Small intestine (tissue), 7 donors: ENCODE measurements around the gene PDZD8. TPM values are rescaled to one million over a fixed set of nuclear protein-coding genes. Genes with fewer than 3 reads are reported as not detected.

ENCODE experiments used
- DNase-seq, 2 donors: peaks; one replicate each; pipeline versions ENCODE4 v3.0.0 to v3.0.0-alpha.2; 2013
- FAIRE-seq: peaks from 2 replicates; lab custom pipeline; 2012; peaks lifted over from hg19 to GRCh38; lab: Jason Lieb, UNC
- H3K27ac ChIP-seq, 3 donors: one replicate each; pipeline ENCODE4 v1.5.1; 2013; ENCODE audit warnings: low read length in 2 of 3, mild to moderate bottlenecking in 2 of 3, control low read depth in 1 of 3, inconsistent platforms in 1 of 3, low read depth in 1 of 3, moderate library complexity in 1 of 3
- H3K27me3 ChIP-seq, 3 donors: one replicate each; pipeline ENCODE4 v1.6.1; 2013; ENCODE audit warnings: low read length in 3 of 3, inconsistent platforms in 1 of 3; ENCODE audit not compliant: control insufficient read depth in 3 of 3, insufficient read depth in 3 of 3
- H3K36me3 ChIP-seq, 3 donors: one replicate each; pipeline ENCODE4 v1.6.1; 2013; ENCODE audit warnings: low read length in 3 of 3, inconsistent platforms in 1 of 3, low read depth in 1 of 3, mild to moderate bottlenecking in 1 of 3, moderate library complexity in 1 of 3; ENCODE audit not compliant: control insufficient read depth in 3 of 3, insufficient read depth in 2 of 3
- H3K4me1 ChIP-seq, 3 donors: one replicate each; pipeline ENCODE4 v1.6.1; 2013; ENCODE audit warnings: low read length in 2 of 3, inconsistent platforms in 1 of 3, low read depth in 1 of 3, mild to moderate bottlenecking in 1 of 3, moderate library complexity in 1 of 3; ENCODE audit not compliant: control insufficient read depth in 3 of 3, insufficient read depth in 2 of 3
- H3K4me3 ChIP-seq, 3 donors: one replicate each; pipeline ENCODE4 v1.5.1; 2013; ENCODE audit warnings: low read length in 3 of 3, control low read depth in 1 of 3, inconsistent platforms in 1 of 3, low read depth in 1 of 3, mild to moderate bottlenecking in 1 of 3, moderate library complexity in 1 of 3
- H3K9me3 ChIP-seq, 2 donors: one replicate each; pipeline ENCODE4 v1.6.1; 2013; ENCODE audit warnings: low read depth in 1 of 2, low read length in 1 of 2; ENCODE audit not compliant: control insufficient read depth in 2 of 2, insufficient read depth in 1 of 2
- WGBS, 3 donors: extraction: QIAGEN DNeasy Blood & Tissue Kit; methylation state at CpG; one replicate each; pipeline ENCODE4 v1.1.7; 2013; 5-methylcytosine and 5-hydroxymethylcytosine counted together
- polyA plus RNA-seq, 4 donors: library from polyadenylated mRNA; stranded (reverse) in 3 of 4; unstranded in 1 of 4; fragments of 200-250 nt in 3 of 4; fragments of 120-200 nt in 1 of 4; gene quantifications; one replicate each; pipeline versions ENCODE4 v1.2.1 to v1.2.3, GENCODE V29; 2013
- donor health status: healthy with polysubstance abuse.
- donor health status: control.
- donor health status: control.
- donor health status: Bipolar disorder and iron deficiency.
- donor health status: healthy.

The PDZD8 gene
- polyA plus RNA-seq, 4 donors: 5.8 to 37.8 (median 12.9) TPM

DNA sequence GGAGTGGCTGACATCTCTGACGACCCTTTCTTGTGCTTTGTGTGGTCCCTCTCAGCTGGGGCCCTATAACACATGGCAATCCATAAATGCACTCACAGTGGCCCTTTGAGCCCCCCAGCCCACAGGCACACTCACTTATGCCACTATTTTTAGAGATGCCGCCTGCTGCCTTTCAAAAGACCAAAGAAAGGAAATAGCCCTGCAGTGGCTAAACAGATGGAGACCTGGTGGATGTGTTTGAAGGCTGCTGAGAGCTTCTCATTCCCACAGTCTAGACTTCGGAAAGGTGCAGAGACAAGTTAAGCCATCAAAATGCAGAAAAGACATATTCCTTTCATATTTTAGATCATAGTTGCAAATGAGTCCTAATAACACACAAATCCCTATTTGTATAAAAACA is 42.0 kb upstream of the PDZD8 start:
- Histone ChIP-seq H3K4me3 (no peak overlapping the region), H3K4me1 (no peaks in the 10 kb centered on the region), H3K27ac (no peak overlapping the region), H3K27me3 (peaks cover 0 to 2% (median 0%) of the 10 kb centered on the region in 3 donors), H3K9me3 (peaks cover 0 to 9% of the 10 kb centered on the region in 2 donors), H3K36me3 (no peaks in the 10 kb centered on the region)
- 68 to 79% (median 73%) methylated on average over 3 of the region's 3 CpGs for WGBS, 3 donors
- FAIRE-seq (no peak), DNase-seq (no peak)

DNA sequence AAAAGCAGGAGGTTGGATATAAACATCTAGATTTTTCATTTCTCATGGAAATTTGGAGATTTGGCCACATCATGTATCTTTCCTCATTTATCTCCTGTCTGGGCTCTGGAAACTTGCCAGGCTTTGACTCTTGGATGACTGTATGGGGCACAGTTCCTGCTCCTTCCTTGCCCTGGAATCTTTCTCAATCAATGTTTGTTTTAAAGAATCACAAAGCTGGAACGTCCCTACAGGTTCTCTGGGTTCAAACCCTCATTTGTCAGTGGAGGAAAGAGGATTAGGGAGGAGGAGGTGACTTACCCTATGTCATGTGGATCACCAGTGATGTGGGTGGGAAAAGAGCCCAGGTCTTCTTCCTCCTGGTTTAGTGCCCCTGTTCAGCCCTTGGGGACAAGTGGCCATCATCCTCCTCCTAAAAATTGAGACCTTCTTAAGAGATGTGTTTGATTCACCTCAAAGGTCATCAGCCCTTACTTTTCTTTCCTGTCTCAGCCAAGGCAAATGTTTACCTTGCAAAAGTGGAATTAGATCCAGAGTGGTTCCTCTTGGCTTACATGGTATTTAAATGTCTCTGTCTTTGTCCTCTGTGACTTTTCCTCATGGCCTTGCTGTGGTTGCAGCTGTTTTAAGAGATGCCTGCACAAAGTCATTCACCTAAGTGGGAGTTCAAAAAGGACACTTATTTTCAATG is 38.8 kb upstream of the PDZD8 start:
- Histone ChIP-seq H3K27me3 (peaks cover 0 to 2% (median 0%) of the 10 kb centered on the region in 3 donors), H3K4me3 (no peak overlapping the region), H3K9me3 (no peaks in the 10 kb centered on the region), H3K4me1 (no peaks in the 10 kb centered on the region), H3K36me3 (no peaks in the 10 kb centered on the region), H3K27ac (no peak overlapping the region)
- no peak for FAIRE-seq
- peak in 1 of 2 donors; percentile 36 for DNase-seq
- WGBS, 3 donors: 4 to 18% (median 7%) methylated on average over 1 of the region's 1 CpG

DNA sequence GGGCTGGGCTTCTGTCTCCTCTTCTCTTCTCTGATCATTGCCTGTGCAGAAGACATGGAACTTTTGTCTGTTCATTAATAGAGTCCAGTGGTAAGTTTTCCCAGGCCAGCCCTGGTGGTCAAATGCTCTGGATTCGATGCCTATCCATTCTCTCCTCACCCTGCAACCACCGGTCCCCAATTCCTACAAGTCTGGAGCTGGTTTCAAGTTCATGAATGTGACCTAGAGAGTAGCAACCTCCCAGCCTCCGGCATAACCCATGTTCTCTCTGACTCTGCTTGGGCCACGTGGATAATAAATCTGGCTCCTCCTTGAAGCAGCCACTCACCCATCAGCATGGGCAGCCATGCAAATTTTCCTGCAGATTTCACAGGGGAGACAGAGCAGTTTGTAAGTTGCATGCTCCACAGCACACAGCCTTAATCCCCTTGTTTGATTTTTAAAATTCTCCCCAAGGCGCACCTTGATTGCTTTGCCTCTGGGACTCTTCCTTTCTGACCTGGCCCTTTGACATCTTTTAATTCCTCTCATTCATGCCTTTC is 37.3 kb upstream of the PDZD8 start:
- 80 to 81% (median 81%) methylated on average over 5 of the region's 5 CpGs for WGBS, 3 donors
- DNase-seq (no peak), FAIRE-seq (no peak)
- H3K9me3 ChIP-seq: no peaks in the 10 kb centered on the region
- no peaks in the 10 kb centered on the region for H3K4me1 ChIP-seq
- H3K27me3 ChIP-seq: peaks cover 0 to 2% (median 0%) of the 10 kb centered on the region in 3 donors
- H3K4me3 ChIP-seq: no peak overlapping the region
- no peaks in the 10 kb centered on the region for H3K36me3 ChIP-seq
- no peak overlapping the region for H3K27ac ChIP-seq

DNA sequence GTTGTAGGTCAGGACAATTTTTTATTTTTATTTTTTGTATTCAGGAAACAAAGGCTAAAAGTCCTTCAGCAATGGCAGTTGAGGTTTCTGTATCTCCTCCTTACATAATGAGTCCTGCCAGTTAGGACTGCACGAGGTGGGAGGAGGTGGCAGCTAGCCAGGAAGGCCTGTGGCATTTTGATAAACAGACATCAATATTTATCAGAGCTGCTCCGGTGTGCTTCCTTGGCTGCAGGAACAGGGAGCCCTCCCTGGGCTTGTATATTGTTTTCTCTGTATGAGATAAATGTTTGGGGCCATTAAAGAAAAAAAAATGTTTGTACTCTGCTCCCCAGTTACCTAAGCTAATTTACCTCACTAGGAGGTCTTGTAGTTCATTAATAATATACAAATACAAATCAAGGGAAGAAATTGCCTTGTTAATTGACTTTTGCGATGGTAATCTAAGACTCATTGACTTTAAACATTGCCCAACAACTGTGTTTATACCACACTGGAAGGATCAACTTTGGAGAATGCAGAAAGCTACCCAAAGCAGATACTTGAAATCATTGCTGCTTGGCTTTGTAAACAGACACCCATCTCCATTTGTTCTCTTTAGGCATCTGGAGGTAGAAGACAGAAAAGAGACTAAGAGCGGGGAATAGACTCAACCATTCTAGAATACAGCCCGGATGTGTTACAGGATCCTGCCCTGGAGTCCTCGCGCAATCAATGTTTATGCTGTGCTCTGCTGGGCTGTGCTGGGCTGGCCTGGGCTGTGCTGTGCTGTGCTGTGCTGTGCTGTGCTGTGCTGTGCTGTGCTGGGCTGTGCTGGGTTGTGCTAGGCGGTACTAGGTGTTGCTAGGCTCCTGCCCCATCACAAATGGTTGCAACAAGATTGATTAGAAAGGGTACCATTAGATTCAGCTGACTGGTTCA is 36.5 kb upstream of the PDZD8 start:
- H3K4me3 ChIP-seq: no peak overlapping the region
- no peaks in the 10 kb centered on the region for H3K36me3 ChIP-seq
- 52 to 60% (median 54%) methylated on average over 8 of the region's 8 CpGs for WGBS, 3 donors
- FAIRE-seq (no peak), DNase-seq (peak; percentile 24 to 63)
- H3K27ac ChIP-seq: no peak overlapping the region
- H3K4me1 ChIP-seq: no peaks in the 10 kb centered on the region
- H3K9me3 ChIP-seq: no peaks in the 10 kb centered on the region
- H3K27me3 ChIP-seq: peaks cover 0 to 2% (median 0%) of the 10 kb centered on the region in 3 donors

DNA sequence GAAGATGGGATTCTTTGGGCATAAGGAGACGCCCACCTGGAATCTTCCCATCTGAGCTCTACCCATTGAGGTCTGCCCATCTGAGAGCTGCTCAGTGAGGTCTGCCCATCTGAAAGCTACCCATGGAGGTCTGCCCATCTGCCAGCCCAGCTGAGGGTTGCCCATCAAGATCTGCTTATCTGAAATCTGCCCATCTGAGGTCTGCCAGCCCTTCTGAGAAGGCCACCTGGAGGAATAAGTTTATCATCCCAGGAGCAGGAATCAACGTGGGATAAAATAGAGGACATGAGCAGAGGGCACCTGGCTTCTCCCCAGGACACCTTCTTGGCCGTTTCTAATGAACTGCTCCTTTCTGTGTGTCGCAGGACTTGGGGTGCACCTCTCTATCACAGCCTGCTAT is 35.3 kb upstream of the PDZD8 start:
- H3K9me3 ChIP-seq: no peaks in the 10 kb centered on the region
- no peak overlapping the region for H3K4me3 ChIP-seq
- no peaks in the 10 kb centered on the region for H3K4me1 ChIP-seq
- H3K27me3 ChIP-seq: peaks cover 0 to 2% (median 0%) of the 10 kb centered on the region in 3 donors
- no peaks in the 10 kb centered on the region for H3K36me3 ChIP-seq
- H3K27ac ChIP-seq: no peak overlapping the region
- WGBS, 3 donors: 45 to 70% (median 49%) methylated on average over 4 of the region's 4 CpGs
- FAIRE-seq: no peak
- DNase-seq: no peak

DNA sequence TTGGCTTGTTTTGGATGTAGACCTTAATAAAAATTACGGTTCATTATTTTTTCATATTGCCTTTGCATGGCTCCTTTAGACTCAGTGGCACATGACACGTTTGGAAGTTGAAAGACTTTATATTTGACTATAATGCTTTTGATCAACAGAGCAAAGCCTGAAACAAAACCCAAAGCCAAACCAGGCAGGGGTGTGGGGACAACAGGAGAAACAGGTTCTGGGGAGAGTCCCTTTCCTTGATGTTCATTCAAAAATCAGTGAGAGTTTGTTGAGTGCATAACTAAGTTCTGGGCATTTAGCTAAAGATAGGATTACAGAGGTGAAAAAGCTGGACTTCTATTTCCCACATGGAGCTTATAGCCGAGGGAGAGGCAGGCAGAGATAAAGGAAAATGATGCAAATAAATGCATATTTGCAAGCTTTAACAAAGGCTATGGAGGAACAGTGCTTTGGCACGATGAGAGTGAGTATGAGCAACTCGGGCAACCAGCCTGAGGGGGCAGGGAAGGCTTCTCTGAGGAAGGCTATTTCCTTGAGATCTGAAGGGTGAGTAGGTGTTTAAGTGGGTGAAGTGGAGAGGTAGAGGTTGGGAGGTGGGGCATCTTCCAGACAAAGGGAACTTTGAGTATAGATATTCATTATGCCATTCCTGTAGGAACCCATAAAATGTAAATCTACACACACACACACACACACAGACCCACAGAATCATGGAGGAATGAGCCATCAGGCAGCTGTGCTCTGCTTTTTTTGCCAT is 34.5 kb upstream of the PDZD8 start:
- Histone ChIP-seq H3K4me1 (peaks cover 0 to 5% (median 0%) of the 10 kb centered on the region in 3 donors), H3K27ac (no peak overlapping the region), H3K27me3 (peaks cover 0 to 2% (median 0%) of the 10 kb centered on the region in 3 donors), H3K9me3 (no peaks in the 10 kb centered on the region), H3K36me3 (no peaks in the 10 kb centered on the region), H3K4me3 (no peak overlapping the region)
- WGBS, 3 donors: 65 to 76% (median 76%) methylated on average over 5 of the region's 5 CpGs
- no peak for FAIRE-seq
- DNase-seq: no peak

DNA sequence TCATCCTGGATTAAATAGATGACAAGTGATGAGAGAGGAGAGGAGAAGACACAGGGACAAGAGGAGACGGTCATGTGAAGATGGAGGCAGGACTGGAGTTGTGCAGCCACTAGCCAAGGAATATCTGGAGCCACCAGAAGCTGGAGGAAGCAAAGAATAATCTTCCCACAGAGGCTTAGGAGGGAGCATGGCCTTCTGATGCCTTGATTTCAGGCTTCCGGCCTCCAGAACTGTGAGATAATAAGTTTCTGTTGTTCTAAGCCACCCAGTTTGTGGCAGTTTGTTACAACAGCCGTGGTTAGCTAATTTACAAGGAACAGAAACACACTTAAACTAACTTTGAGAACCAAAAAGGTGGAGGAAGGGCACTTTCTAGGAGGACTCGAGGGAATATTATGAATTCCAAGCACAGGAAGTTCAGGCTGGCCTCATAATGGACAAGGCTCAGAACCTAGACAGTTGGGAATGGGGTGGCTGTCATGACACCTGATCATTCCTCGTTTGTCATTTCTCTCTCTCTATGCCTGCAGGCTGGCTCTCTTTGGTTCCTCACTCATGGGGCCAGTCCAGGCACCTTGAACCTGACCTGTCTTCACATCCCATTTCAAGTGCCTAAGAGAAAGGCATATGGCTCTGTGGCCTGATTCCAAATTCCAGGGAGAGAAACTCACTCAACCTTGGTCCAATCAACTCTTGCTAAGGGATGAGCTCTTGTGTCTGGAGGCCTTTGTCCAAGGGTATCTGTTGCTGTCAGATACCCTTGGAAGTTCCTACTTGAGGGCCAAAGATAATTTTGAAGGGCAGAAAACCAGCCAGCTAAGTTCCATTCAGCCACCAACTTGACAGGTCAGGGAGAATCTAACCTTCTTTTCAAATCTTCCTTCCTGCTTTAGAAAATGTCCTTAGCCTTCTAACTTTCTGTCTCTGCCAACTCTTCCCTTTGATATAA is 33.5 kb upstream of the PDZD8 start:
- no peak for DNase-seq
- H3K27me3 ChIP-seq: no peaks in the 10 kb centered on the region
- no peak overlapping the region for H3K4me3 ChIP-seq
- H3K9me3 ChIP-seq: no peaks in the 10 kb centered on the region
- peaks cover 0 to 8% (median 0%) of the 10 kb centered on the region in 3 donors for H3K4me1 ChIP-seq
- no peaks in the 10 kb centered on the region for H3K36me3 ChIP-seq
- WGBS, 3 donors: 78 to 88% (median 85%) methylated on average over 5 of the region's 5 CpGs
- no peak overlapping the region for H3K27ac ChIP-seq
- FAIRE-seq: no peak
